ENCODE data around the gene NSD2. TPM values are rescaled to one million over a fixed set of nuclear protein-coding genes. Genes with fewer than 3 reads are reported as not detected.

Gene NSD2
- total and polyA plus RNA-seq, 5 experiments from 2014 or later = 3.8 to 37.4 (median 5.4) TPM

GRCh38 chr4:1871471-1872021 is 353 bp downstream of the NSD2 start:
- Mint-ChIP-seq H3K27ac (no peak overlapping the region), H3K4me1 (peaks cover 9 to 35% (median 34%) of the 10 kb centered on the region in 4 donors), H3K4me3 (peak overlapping the region in 4 of 10 donors; percentile 7 to 45 (median 36)), H3K36me3 (no peaks in the 10 kb centered on the region), H3K27me3 (peaks cover 0 to 3% (median 0%) of the 10 kb centered on the region in 5 donors), H3K9me3 (no peaks in the 10 kb centered on the region)
- DNase-seq = peak in 1 of 10 donors; percentile 18
- POLR2A ChIA-PET = no interaction called here
- ATAC-seq = no peak

- DNase-seq (no peak), ATAC-seq (no peak)
- Mint-ChIP-seq H3K4me1 (peaks cover 13 to 39% (median 38%) of the 10 kb centered on the region in 4 donors), H3K27ac (peak overlapping the region in 9 of 10 donors; percentile 9 to 97 (median 91)), H3K9me3 (no peaks in the 10 kb centered on the region), H3K27me3 (peaks cover 0 to 3% (median 0%) of the 10 kb centered on the region in 5 donors), H3K36me3 (no peaks in the 10 kb centered on the region), H3K4me3 (peak overlapping the region; percentile 64 to 92 (median 86))
- POLR2A ChIA-PET = interaction anchor here (0.6 to 1.2 kb wide), 4 partner anchors 16 to 626 kb away, joined by 3 to 4 read pairs (median 3); partner anchors contain the start of gene LETM1
Measured at GRCh38 chr4:1872870-1873269, 1.7 kb downstream of the NSD2 start.

GRCh38 chr4:1873291-1873690 is 2.1 kb downstream of the NSD2 start:
- POLR2A ChIA-PET = interaction anchor here (1.1 to 1.2 kb wide), 3 partner anchors 17 to 26 kb away, joined by 3 to 4 read pairs (median 3); partner anchors contain the start of gene LETM1
- H3K27me3 Mint-ChIP-seq = peaks cover 0 to 3% (median 0%) of the 10 kb centered on the region in 5 donors
- H3K9me3 Mint-ChIP-seq = no peaks in the 10 kb centered on the region
- ATAC-seq = no peak
- no peak for DNase-seq
- peaks cover 13 to 39% (median 38%) of the 10 kb centered on the region in 4 donors for H3K4me1 Mint-ChIP-seq
- no peaks in the 10 kb centered on the region for H3K36me3 Mint-ChIP-seq
- peak overlapping the region in 5 of 10 donors; percentile 85 to 92 (median 86) for H3K4me3 Mint-ChIP-seq
- peak overlapping the region in 7 of 10 donors; percentile 9 to 95 (median 91) for H3K27ac Mint-ChIP-seq

- no peaks in the 10 kb centered on the region for H3K36me3 Mint-ChIP-seq
- POLR2A ChIA-PET = interaction anchor here (1.1 to 1.2 kb wide), 2 partner anchors 17 to 25 kb away, joined by 3 to 4 read pairs; partner anchors contain the start of gene LETM1
- H3K4me1 Mint-ChIP-seq = peaks cover 16 to 44% (median 42%) of the 10 kb centered on the region in 4 donors
- H3K27ac Mint-ChIP-seq = peak overlapping the region in 1 of 10 donors; percentile 92
- H3K27me3 Mint-ChIP-seq = peaks cover 0 to 3% (median 0%) of the 10 kb centered on the region in 5 donors
- DNase-seq = no peak
- no peaks in the 10 kb centered on the region for H3K9me3 Mint-ChIP-seq
- peak overlapping the region in 3 of 10 donors; percentile 0 to 92 (median 38) for H3K4me3 Mint-ChIP-seq
- no peak for ATAC-seq
Measured at GRCh38 chr4:1873776-1874175, 2.6 kb downstream of the NSD2 start.

DNA sequence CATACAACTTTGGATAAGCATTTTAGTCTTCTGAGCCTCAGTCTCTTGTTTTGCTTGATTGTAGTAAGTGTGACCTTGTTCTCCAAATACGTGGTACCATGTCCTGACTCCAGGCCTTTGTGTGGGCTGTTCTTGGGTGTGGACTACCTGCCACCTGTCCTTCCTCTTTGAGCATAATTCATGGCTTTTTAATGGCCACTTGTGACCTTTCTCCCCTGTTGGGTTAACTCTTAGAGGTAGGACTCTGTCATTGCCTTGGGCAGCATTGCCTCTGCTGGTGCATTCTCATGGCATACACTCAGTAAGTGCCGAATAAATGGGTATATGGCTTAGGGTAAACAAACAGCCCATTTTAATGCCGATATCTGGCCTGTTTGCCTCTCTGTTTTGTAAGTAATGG is 3.0 kb downstream of the NSD2 start:
- peaks cover 0 to 3% (median 0%) of the 10 kb centered on the region in 5 donors for H3K27me3 Mint-ChIP-seq
- no peak for DNase-seq
- H3K36me3 Mint-ChIP-seq = no peaks in the 10 kb centered on the region
- H3K27ac Mint-ChIP-seq = peak overlapping the region in 4 of 10 donors; percentile 4 to 92 (median 32)
- POLR2A ChIA-PET = interaction anchor here (1.1 to 1.2 kb wide), 2 partner anchors 9 to 25 kb away, joined by 3 read pairs; no protein-coding TSS in a partner anchor
- H3K4me1 Mint-ChIP-seq = peaks cover 16 to 44% (median 41%) of the 10 kb centered on the region in 4 donors
- H3K4me3 Mint-ChIP-seq = peak overlapping the region in 2 of 10 donors; percentile 0 to 43
- H3K9me3 Mint-ChIP-seq = no peaks in the 10 kb centered on the region
- ATAC-seq = no peak

DNA sequence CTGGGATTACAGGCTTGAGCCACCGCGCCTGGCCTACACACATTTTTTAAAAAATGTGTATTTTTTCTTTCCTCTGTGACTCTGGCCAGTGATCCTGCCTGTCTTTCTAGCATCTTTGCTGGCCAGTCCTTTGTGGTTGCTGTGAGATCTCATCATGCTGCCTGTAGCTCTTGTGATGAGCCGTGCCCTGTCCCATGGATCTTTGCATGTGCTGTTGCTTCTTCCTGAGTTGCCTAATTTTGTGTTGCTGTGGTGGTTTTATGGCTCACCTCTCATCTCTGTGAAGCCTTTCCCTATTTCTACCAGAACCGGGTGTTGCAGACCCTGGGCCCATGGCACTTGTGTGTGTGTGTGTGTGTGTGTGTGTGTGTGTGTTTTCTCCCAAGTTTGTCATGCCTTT is 8.3 kb downstream of the NSD2 start:
- peak overlapping the region in 2 of 10 donors; percentile 31 to 63 for H3K27ac Mint-ChIP-seq
- H3K36me3 Mint-ChIP-seq = no peaks in the 10 kb centered on the region
- no peaks in the 10 kb centered on the region for H3K9me3 Mint-ChIP-seq
- ATAC-seq (no peak), DNase-seq (no peak)
- H3K27me3 Mint-ChIP-seq = no peaks in the 10 kb centered on the region
- no peak overlapping the region for H3K4me3 Mint-ChIP-seq
- H3K4me1 Mint-ChIP-seq = peaks cover 21 to 36% (median 23%) of the 10 kb centered on the region in 4 donors
- POLR2A ChIA-PET = interaction anchor here (1.0 kb wide), 1 partner anchor 9 kb away, joined by 3 read pairs; the partner anchor contains the start of gene NSD2

DNA sequence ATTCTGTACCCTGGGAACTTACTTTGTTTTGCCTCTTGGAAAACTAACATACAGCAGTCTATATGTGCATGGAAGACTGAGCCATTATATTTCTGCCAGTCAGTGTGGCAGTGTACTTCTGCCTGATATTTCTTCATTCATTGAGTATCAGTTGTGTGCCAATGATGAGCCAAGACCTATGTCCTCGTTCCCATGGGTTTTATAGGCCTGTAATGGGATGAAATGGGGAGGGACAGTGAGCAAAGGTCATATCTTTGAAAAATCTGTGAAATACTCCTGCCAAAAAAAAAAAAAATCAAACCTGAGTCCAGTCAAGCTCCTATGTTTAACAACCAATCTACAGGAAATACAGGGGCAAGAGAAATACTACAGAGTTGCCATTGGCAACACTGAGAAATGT is 9.1 kb downstream of the NSD2 start:
- ATAC-seq = no peak
- no peak overlapping the region for H3K27ac Mint-ChIP-seq
- DNase-seq = no peak
- POLR2A ChIA-PET = no interaction called here
- no peaks in the 10 kb centered on the region for H3K36me3 Mint-ChIP-seq
- no peaks in the 10 kb centered on the region for H3K9me3 Mint-ChIP-seq
- H3K27me3 Mint-ChIP-seq = no peaks in the 10 kb centered on the region
- peaks cover 19 to 32% (median 22%) of the 10 kb centered on the region in 4 donors for H3K4me1 Mint-ChIP-seq
- no peak overlapping the region for H3K4me3 Mint-ChIP-seq

- peaks cover 22 to 32% (median 28%) of the 10 kb centered on the region in 4 donors for H3K4me1 Mint-ChIP-seq
- no peak for DNase-seq
- H3K36me3 Mint-ChIP-seq = no peaks in the 10 kb centered on the region
- H3K9me3 Mint-ChIP-seq = peaks cover 0 to 3% (median 0%) of the 10 kb centered on the region in 9 donors
- ATAC-seq = no peak
- H3K4me3 Mint-ChIP-seq = no peak overlapping the region
- POLR2A ChIA-PET = no interaction called here
- H3K27me3 Mint-ChIP-seq = no peaks in the 10 kb centered on the region
- H3K27ac Mint-ChIP-seq = peak overlapping the region in 1 of 10 donors; percentile 67
Measured at GRCh38 chr4:1882850-1883271, 11.7 kb downstream of the NSD2 start.

GRCh38 chr4:1883583-1883982 is 12.4 kb downstream of the NSD2 start:
- H3K36me3 Mint-ChIP-seq = no peaks in the 10 kb centered on the region
- peaks cover 0 to 3% (median 0%) of the 10 kb centered on the region in 9 donors for H3K9me3 Mint-ChIP-seq
- ATAC-seq = no peak
- H3K4me3 Mint-ChIP-seq = no peak overlapping the region
- peak overlapping the region in 2 of 10 donors; percentile 19 to 60 for H3K27ac Mint-ChIP-seq
- POLR2A ChIA-PET = interaction anchor here (1.0 kb wide), 1 partner anchor 9 kb away, joined by 3 read pairs; no protein-coding TSS in a partner anchor
- no peaks in the 10 kb centered on the region for H3K27me3 Mint-ChIP-seq
- DNase-seq = no peak
- H3K4me1 Mint-ChIP-seq = peaks cover 20 to 29% (median 25%) of the 10 kb centered on the region in 4 donors

DNA sequence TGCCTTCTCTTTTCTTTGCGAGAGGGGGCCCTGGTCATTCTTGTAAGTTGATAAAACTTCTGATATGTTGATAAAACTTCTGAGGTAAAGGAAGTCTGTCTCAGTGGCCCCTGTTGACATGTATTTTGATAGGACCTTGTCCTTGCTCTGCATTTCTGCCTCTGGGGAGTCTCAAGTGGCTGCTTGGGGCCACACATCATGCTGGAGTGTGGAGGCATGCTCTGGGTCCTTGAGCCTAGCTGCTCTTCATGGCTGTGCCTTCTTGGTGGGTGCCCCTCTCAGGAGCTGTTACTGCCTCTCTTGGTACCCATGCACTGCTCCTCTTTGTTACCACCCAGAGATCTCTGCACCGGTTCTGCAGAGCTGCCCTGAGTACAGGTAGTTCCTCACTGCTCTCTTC is 14.2 kb downstream of the NSD2 start:
- no peaks in the 10 kb centered on the region for H3K27me3 Mint-ChIP-seq
- H3K27ac Mint-ChIP-seq = peak overlapping the region in 2 of 10 donors; percentile 15 to 57
- POLR2A ChIA-PET = no interaction called here
- H3K4me1 Mint-ChIP-seq = peaks cover 14 to 27% (median 17%) of the 10 kb centered on the region in 4 donors
- H3K36me3 Mint-ChIP-seq = no peaks in the 10 kb centered on the region
- peaks cover 0 to 3% (median 0%) of the 10 kb centered on the region in 9 donors for H3K9me3 Mint-ChIP-seq
- H3K4me3 Mint-ChIP-seq = no peak overlapping the region
- DNase-seq (no peak), ATAC-seq (no peak)

DNA sequence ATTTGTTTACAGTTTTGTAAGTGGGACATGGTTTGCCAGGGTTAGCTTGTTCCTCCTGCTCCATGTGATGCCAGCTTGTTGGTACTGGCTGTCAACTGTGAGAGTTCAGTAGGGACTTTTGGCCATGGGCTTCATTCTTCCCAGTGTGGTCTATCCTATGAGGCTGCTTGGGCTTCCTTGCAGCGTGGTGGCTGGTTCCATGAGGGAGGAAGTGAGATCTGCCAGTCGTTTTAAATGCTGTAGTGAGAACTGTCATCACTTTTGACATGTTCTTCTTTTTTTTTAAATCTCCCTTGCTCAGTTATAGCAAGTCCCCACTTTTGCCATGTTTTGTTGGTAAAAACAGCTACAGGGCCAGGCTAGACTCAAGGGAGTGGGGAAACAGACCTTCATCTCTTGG is 15.9 kb downstream of the NSD2 start:
- Mint-ChIP-seq H3K4me1 (peaks cover 7 to 22% (median 11%) of the 10 kb centered on the region in 4 donors), H3K27me3 (no peaks in the 10 kb centered on the region), H3K36me3 (no peaks in the 10 kb centered on the region), H3K9me3 (peaks cover 0 to 3% (median 0%) of the 10 kb centered on the region in 9 donors), H3K4me3 (no peak overlapping the region), H3K27ac (peak overlapping the region in 4 of 10 donors; percentile 15 to 62 (median 45))
- DNase-seq = no peak
- POLR2A ChIA-PET = interaction anchor here (0.8 to 1.2 kb wide), 2 partner anchors 16 to 31 kb away, joined by 3 read pairs; partner anchors contain the start of genes LETM1 and NSD2
- no peak for ATAC-seq

- peaks cover 0 to 3% (median 0%) of the 10 kb centered on the region in 9 donors for H3K9me3 Mint-ChIP-seq
- no peak for DNase-seq
- H3K4me1 Mint-ChIP-seq = peaks cover 5 to 19% (median 9%) of the 10 kb centered on the region in 4 donors
- no peak for ATAC-seq
- no peak overlapping the region for H3K4me3 Mint-ChIP-seq
- H3K27me3 Mint-ChIP-seq = no peaks in the 10 kb centered on the region
- peaks cover 0 to 2% (median 0%) of the 10 kb centered on the region in 3 donors for H3K36me3 Mint-ChIP-seq
- POLR2A ChIA-PET = no interaction called here
- H3K27ac Mint-ChIP-seq = peak overlapping the region in 1 of 10 donors; percentile 70
Measured at GRCh38 chr4:1890979-1891570, 19.9 kb downstream of the NSD2 start.
